Measurements from ENCODE around the gene ATRIP. TPM values are rescaled to one million over a fixed set of nuclear protein-coding genes. Genes with fewer than 3 reads are reported as not detected.

ATRIP gene
- total and polyA plus RNA-seq, 12 donors: 2.2 to 5.4 (median 3.8) TPM

DNA sequence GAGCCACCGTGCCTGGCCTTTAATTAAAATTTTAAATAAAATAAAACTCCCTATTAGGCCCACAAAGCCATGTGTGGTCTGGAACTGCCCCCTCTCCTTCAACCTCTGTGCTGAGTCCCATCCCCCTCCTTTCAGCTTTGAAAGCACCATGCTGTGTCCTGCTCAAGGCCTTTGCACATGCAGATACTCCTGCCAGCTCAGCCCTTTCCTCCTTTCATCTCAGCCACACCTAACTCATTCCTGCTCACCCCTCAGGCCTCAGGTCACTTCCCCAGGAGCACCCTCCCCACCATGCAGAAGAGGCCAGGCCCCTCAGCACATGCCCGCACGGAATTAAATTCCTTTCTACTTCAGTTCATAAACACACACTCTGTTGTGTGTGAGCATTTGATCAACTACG, 28.1 kb downstream of the ATRIP start:
- H3K27me3 ChIP-seq: no peaks in the 10 kb centered on the region
- H3K4me3 ChIP-seq: no peak overlapping the region
- H3K36me3 ChIP-seq: peaks cover 0 to 48% (median 3%) of the 10 kb centered on the region in 9 donors
- no peak for TF ChIP-seq CTCF (IDR thresholded peaks at IDR 0.05)
- H3K9me3 ChIP-seq: no peaks in the 10 kb centered on the region
- WGBS, 2 donors: 76 to 80% methylated on average over 4 of the region's 4 CpGs
- H3K4me1 ChIP-seq: peaks cover 9 to 64% (median 48%) of the 10 kb centered on the region in 9 donors
- ATAC-seq: no peak
- peak overlapping the region in 3 of 10 donors; percentile 2 to 26 (median 10) for H3K27ac ChIP-seq
- intact Hi-C loops (cut with DNase I): no loop called here
- DNase-seq: no peak

- intact Hi-C loops (cut with DNase I): no loop called here
- Histone ChIP-seq H3K4me3 (no peak overlapping the region), H3K36me3 (peaks cover 0 to 46% (median 0%) of the 10 kb centered on the region in 9 donors), H3K4me1 (peaks cover 9 to 58% (median 42%) of the 10 kb centered on the region in 9 donors), H3K27me3 (no peaks in the 10 kb centered on the region), H3K27ac (peak overlapping the region in 2 of 10 donors; percentile 2 to 31), H3K9me3 (no peaks in the 10 kb centered on the region)
- WGBS, 2 donors: 86 to 87% methylated on average over 11 of the region's 11 CpGs
- DNase-seq (no peak), ATAC-seq (no peak)
- no peak for TF ChIP-seq CTCF (IDR thresholded peaks at IDR 0.05)
These were observed 28.7 kb downstream of the ATRIP start for GRCh38 chr3:48475188-48475587.

GRCh38 chr3:48476426-48477053, 30.0 kb downstream of the ATRIP start:
- peaks cover 0 to 40% (median 0%) of the 10 kb centered on the region in 9 donors for H3K36me3 ChIP-seq
- peak overlapping the region in 7 of 10 donors; percentile 9 to 85 (median 75) for H3K27ac ChIP-seq

GRCh38 chr3:48477959-48478520, 31.5 kb downstream of the ATRIP start:
- ATAC-seq (peak in 4 of 8 donors; percentile 2 to 5 (median 4)), DNase-seq (no peak)
- Histone ChIP-seq H3K27me3 (no peaks in the 10 kb centered on the region), H3K4me3 (peak overlapping the region in 1 of 10 donors; percentile 14), H3K9me3 (no peaks in the 10 kb centered on the region), H3K36me3 (peaks cover 0 to 46% (median 0%) of the 10 kb centered on the region in 9 donors), H3K27ac (peak overlapping the region; percentile 22 to 85 (median 73)), H3K4me1 (peaks cover 2 to 35% (median 22%) of the 10 kb centered on the region in 9 donors)
- 71 to 74% methylated on average over 9 of the region's 9 CpGs for WGBS, 2 donors
- intact Hi-C loops (cut with DNase I): no loop called here
- TF ChIP-seq CTCF (IDR thresholded peaks at IDR 0.05): no peak

More at GRCh38 chr3:48476426-48477053, 30.0 kb downstream of the ATRIP start:
- Histone ChIP-seq H3K4me1 (peaks cover 7 to 45% (median 28%) of the 10 kb centered on the region in 9 donors), H3K9me3 (no peaks in the 10 kb centered on the region), H3K4me3 (no peak overlapping the region), H3K27me3 (no peaks in the 10 kb centered on the region)
- DNase-seq (no peak), ATAC-seq (no peak)
- intact Hi-C loops (cut with DNase I): no loop called here
- no peak for TF ChIP-seq CTCF (IDR thresholded peaks at IDR 0.05)
- WGBS, 2 donors: 91 to 93% methylated on average over 8 to 9 of the region's 9 CpGs
